GM23338 (cell line): ENCODE data around the gene TNFSF4. TPM values are rescaled to one million over a fixed set of nuclear protein-coding genes. Genes with fewer than 3 reads are reported as not detected.

Source experiments
- ATAC-seq: fragments of 200-7000 bp; cut with Tn5 transposase; 3 replicates; pipeline ENCODE4 v1.9.1; 2020
- DNase-seq: peaks from one replicate; pipeline ENCODE4 v3.0.0-alpha.2; 2015; ENCODE audit warnings: low spot score
- H2AFZ ChIP-seq: fragments of 200-600 bp; sonication (generic); 2 replicates; pipeline ENCODE4 v1.8.0; 2016; ENCODE audit warnings: antibody characterized with exemption, mild to moderate bottlenecking, moderate library complexity
- H3F3A ChIP-seq: fragments of 200-600 bp; sonication (generic); replicated peaks from 2 replicates; pipeline ENCODE4 v1.8.0; 2017; ENCODE audit warnings: antibody characterized with exemption, mixed run types, low read depth
- H3K27ac ChIP-seq: fragments of 200-600 bp; sonication (generic); 2 replicates; pipeline ENCODE4 v1.6.1; 2016; ENCODE audit warnings: low read depth
- H3K27me3 ChIP-seq: fragments of 200-600 bp; sonication (generic); 2 replicates; pipeline ENCODE4 v1.8.0; 2016; ENCODE audit warnings: mild to moderate bottlenecking, mixed run types, moderate library complexity; ENCODE audit not compliant: insufficient read depth
- H3K36me3 ChIP-seq: fragments of 200-600 bp; sonication (generic); 2 replicates; pipeline ENCODE4 v1.8.0; 2016; ENCODE audit warnings: mild to moderate bottlenecking; ENCODE audit not compliant: insufficient read depth
- H3K4me1 ChIP-seq: fragments of 200-600 bp; sonication (generic); 2 replicates; pipeline ENCODE4 v1.8.0; 2016; ENCODE audit warnings: mild to moderate bottlenecking, moderate library complexity; ENCODE audit not compliant: insufficient read depth
- H3K4me2 ChIP-seq: fragments of 200-600 bp; sonication (generic); 2 replicates; pipeline ENCODE4 v1.7.1; 2017; ENCODE audit warnings: mixed run types
- H3K4me3 ChIP-seq: fragments of 200-600 bp; sonication (generic); 2 replicates; pipeline ENCODE4 v1.6.1; 2016; ENCODE audit warnings: mixed run types
- H3K79me2 ChIP-seq: fragments of 200-600 bp; sonication (generic); replicated peaks from 2 replicates; pipeline ENCODE4 v1.8.0; 2017; ENCODE audit warnings: mild to moderate bottlenecking; ENCODE audit not compliant: insufficient read depth
- H3K9me2 ChIP-seq: fragments of 200-600 bp; sonication (generic); 2 replicates; pipeline ENCODE4 v1.8.0; 2017; ENCODE audit not compliant: insufficient read depth
- H4K20me1 ChIP-seq: fragments of 200-600 bp; sonication (generic); replicated peaks from 2 replicates; pipeline ENCODE4 v1.8.0; 2017; ENCODE audit warnings: mild to moderate bottlenecking; ENCODE audit not compliant: insufficient read depth
- H3K27ac Mint-ChIP-seq: 2 replicates; pipeline ENCODE4 v1.8.0; 2020; ENCODE audit warnings: inconsistent platforms, mild to moderate bottlenecking, moderate library complexity, mixed read lengths
- H3K27me3 Mint-ChIP-seq: 3 replicates; pipeline ENCODE4 v1.8.0; 2022; ENCODE audit warnings: low read depth, mild to moderate bottlenecking, moderate library complexity, mixed read lengths, inconsistent platforms; ENCODE audit not compliant: insufficient read depth, poor library complexity
- H3K36me3 Mint-ChIP-seq: 3 replicates; pipeline ENCODE4 v1.8.0; 2021; ENCODE audit warnings: low read depth, mild to moderate bottlenecking, inconsistent platforms, moderate library complexity, mixed read lengths
- H3K4me1 Mint-ChIP-seq: 3 replicates; pipeline ENCODE4 v1.8.0; 2020; ENCODE audit warnings: mild to moderate bottlenecking, inconsistent platforms, mixed read lengths
- H3K4me3 Mint-ChIP-seq: 3 replicates; pipeline ENCODE4 v1.8.0; 2021; ENCODE audit warnings: moderate library complexity, mild to moderate bottlenecking, inconsistent platforms, mixed read lengths
- H3K9me3 Mint-ChIP-seq: 3 replicates; pipeline ENCODE4 v1.8.0; 2020; ENCODE audit warnings: moderate library complexity, mild to moderate bottlenecking, inconsistent platforms, mixed read lengths
- EZH2 ChIP-seq: fragments of 200-600 bp; sonication (generic); IDR thresholded peaks from one replicate; pipeline ENCODE4 v1.8.0; 2017; ENCODE audit warnings: antibody characterized with exemption, mild to moderate bottlenecking, low read depth; ENCODE audit not compliant: unreplicated experiment
- EZH2phosphoT487 ChIP-seq: fragments of 200-600 bp; sonication (generic); IDR thresholded peaks from one replicate; pipeline ENCODE4 v1.8.1; 2018; ENCODE audit warnings: antibody characterized with exemption; ENCODE audit not compliant: unreplicated experiment
- JUNB ChIP-seq: IDR thresholded peaks from one replicate; pipeline ENCODE4 v1.6.1; 2016; ENCODE audit warnings: antibody characterized with exemption; ENCODE audit not compliant: unreplicated experiment
- NANOG ChIP-seq: IDR thresholded peaks from 2 replicates; pipeline ENCODE4 v1.6.1; 2016; ENCODE audit warnings: antibody characterized with exemption, borderline replicate concordance
- ZNF114 ChIP-seq: fragments of 250-450 bp; sonication (Bioruptor Pico); IDR thresholded peaks from 2 replicates; pipeline ENCODE4 v1.5.0; 2020; ENCODE audit warnings: mild to moderate bottlenecking, moderate library complexity
- ZNF462 ChIP-seq: fragments of 250-450 bp; sonication (Bioruptor Pico); IDR thresholded peaks from 2 replicates; pipeline ENCODE4 v1.5.0; 2020; ENCODE audit warnings: mild to moderate bottlenecking, moderate library complexity
- polyA plus RNA-seq: library from polyadenylated mRNA; unstranded; fragments of >200 nt; fragmentation: Nextera tagmentation; extraction: Ambion mirVana; gene quantifications from 2 replicates; pipeline ENCODE4 v1.2.1, GENCODE V29; 2016
- total RNA-seq: library from RNA; depleted of rRNA; stranded (reverse); fragments of >200 nt; shearing (Covaris generic); gene quantifications from 2 replicates; pipeline ENCODE4 v1.2.3, GENCODE V29; 2014

Gene TNFSF4
- total and polyA plus RNA-seq, 2 experiments from 2014 or later, result 0.55 to 1.5 TPM

GRCh38 chr1:173239058-173239457, 31.9 kb upstream of the TNFSF4 start (continued):
- TF ChIP-seq ZNF462 (CRISPR knock-in tag), result no peak

- Histone ChIP-seq H3K27me3 (no peaks in the 10 kb centered on the region), H3F3A (no peaks in the 10 kb centered on the region), H3K36me3 (no peaks in the 10 kb centered on the region), H3K4me1 (no peaks in the 10 kb centered on the region), H3K4me2 (no peak overlapping the region), H4K20me1 (no peaks in the 10 kb centered on the region), H2AFZ (no peak overlapping the region), H3K9me2 (0 out of 2 replicates have a peak, but pooled peaks cover 9% of the 10 kb centered on the region), H3K79me2 (no peaks in the 10 kb centered on the region), H3K4me3 (no peak overlapping the region), H3K27ac (no peak overlapping the region)
- Mint-ChIP-seq H3K27me3 (no peaks in the 10 kb centered on the region), H3K27ac (no peak overlapping the region), H3K9me3 (peaks cover 10% of the 10 kb centered on the region; the same call in 2 of the 3 replicates), H3K36me3 (no peaks in the 10 kb centered on the region; the same call in 2 of the 3 replicates), H3K4me3 (no peak overlapping the region), H3K4me1 (no peaks in the 10 kb centered on the region)
- DNase-seq (no peak), ATAC-seq (no peak)
- TF ChIP-seq EZH2phosphoT487, result no peak
- no peak for TF ChIP-seq JUNB
- TF ChIP-seq EZH2, result no peak
- no peak for TF ChIP-seq NANOG
- no peak for TF ChIP-seq ZNF462 (CRISPR knock-in tag)
- TF ChIP-seq ZNF114 (CRISPR knock-in tag), result no peak
Observed at GRCh38 chr1:173234899-173235298, 27.8 kb upstream of the TNFSF4 start.
